ENCODE measurements around the gene BOLA3.
"Not testable (repeated sequence)": the region's sequence is repeated elsewhere in the genome, so short reads cannot be mapped to it uniquely, and the experiment has no call there.

BOLA3 gene

GRCh38 chr2:74147727-74148456 lies at the start of gene BOLA3:
TSS of gene BOLA3 (minus strand) at chr2:74147912. CDS start at chr2:74147874, 38 bp downstream.
- DNase-seq: peak; percentile 94

- no peak for DNase-seq
Observed at GRCh38 chr2:74197049-74197448, 49.3 kb upstream of the BOLA3 start.

GRCh38 chr2:74194799-74195198 lies 47.1 kb upstream of the BOLA3 start:
- no peak for DNase-seq

- DNase-seq: no peak
Observed at GRCh38 chr2:74191596-74192380, 44.1 kb upstream of the BOLA3 start.

- DNase-seq: no peak
Observed at GRCh38 chr2:74188696-74189095, 41.0 kb upstream of the BOLA3 start.

GRCh38 chr2:74188018-74188601 lies 40.4 kb upstream of the BOLA3 start:
- DNase-seq: no peak

GRCh38 chr2:74186706-74187105 lies 39.0 kb upstream of the BOLA3 start:
- not testable (repeated sequence) for DNase-seq

- DNase-seq: peak; percentile 60
Observed at GRCh38 chr2:74186038-74186437, 38.3 kb upstream of the BOLA3 start.

GRCh38 chr2:74183878-74184277 lies 36.2 kb upstream of the BOLA3 start:
- DNase-seq: no peak

- DNase-seq: no peak
Observed at GRCh38 chr2:74181739-74182138, 34.0 kb upstream of the BOLA3 start.

GRCh38 chr2:74179063-74179865 lies 31.6 kb upstream of the BOLA3 start:
- no peak for DNase-seq

GRCh38 chr2:74178211-74179062 lies 30.7 kb upstream of the BOLA3 start, which contains the start of gene MOB1A:
TSS of gene MOB1A (minus strand) at chr2:74178879. CDS start at chr2:74178674, 205 bp downstream.
- peak; percentile 99 for DNase-seq

GRCh38 chr2:74177696-74178095 lies 30.0 kb upstream of the BOLA3 start:
- DNase-seq: no peak

GRCh38 chr2:74174909-74175308 lies 27.2 kb upstream of the BOLA3 start:
- no peak for DNase-seq

- no peak for DNase-seq
Observed at GRCh38 chr2:74168739-74169138, 21.0 kb upstream of the BOLA3 start.

GRCh38 chr2:74164761-74165160 lies 17.0 kb upstream of the BOLA3 start:
- no peak for DNase-seq

- no peak for DNase-seq
Observed at GRCh38 chr2:74162951-74163350, 15.2 kb upstream of the BOLA3 start.

GRCh38 chr2:74155830-74156229 lies 8.1 kb upstream of the BOLA3 start:
- DNase-seq: no peak

- no peak for DNase-seq
Observed at GRCh38 chr2:74152954-74153353, 5.2 kb upstream of the BOLA3 start.

GRCh38 chr2:74149570-74150319 lies 2.0 kb upstream of the BOLA3 start:
- no peak for DNase-seq

GRCh38 chr2:74149247-74149525 lies 1.5 kb upstream of the BOLA3 start:
- no peak for DNase-seq
